Limb (tissue), 2 donors: ENCODE results near the gene LTF.
A peak's percentile ranks its signal among the peaks of the same experiment; 100 is the strongest.
"Not testable (repeated sequence)": the region's sequence is repeated elsewhere in the genome, so short reads cannot be mapped to it uniquely, and the experiment has no call there.

Experiments used
- DNase-seq, 2 donors: peaks; one replicate each; pipeline ENCODE4 v3.0.0-alpha.2; 2016; ENCODE audit errors: extremely low spot score in 2 of 2

The LTF gene

GRCh38 chr3:46464326-46465195 lies at the start of gene LTF:
LTF (minus strand) TSS chr3:46464905; CDS start chr3:46464867, 38 bp downstream.
- DNase-seq = no peak

GRCh38 chr3:46512191-46512749 lies 47.6 kb upstream of the LTF start:
- no peak for DNase-seq

- no peak for DNase-seq
Observed at GRCh38 chr3:46509661-46510187, 45.0 kb upstream of the LTF start.

- no peak for DNase-seq
Observed at GRCh38 chr3:46508850-46509591, 44.3 kb upstream of the LTF start.

- DNase-seq = no peak
Observed at GRCh38 chr3:46506526-46506925, 41.8 kb upstream of the LTF start.

GRCh38 chr3:46505953-46506352 lies 41.2 kb upstream of the LTF start:
- no peak for DNase-seq

- no peak for DNase-seq
Observed at GRCh38 chr3:46504789-46505188, 40.1 kb upstream of the LTF start.

- DNase-seq = peak in 1 of 2 donors; percentile 38
Observed at GRCh38 chr3:46503200-46503874, 38.6 kb upstream of the LTF start.

GRCh38 chr3:46501702-46502101 lies 37.0 kb upstream of the LTF start:
- no peak for DNase-seq

GRCh38 chr3:46500656-46501635 lies 36.2 kb upstream of the LTF start:
- DNase-seq = no peak

- DNase-seq = no peak
Observed at GRCh38 chr3:46498916-46499519, 34.3 kb upstream of the LTF start.

GRCh38 chr3:46497556-46498265 lies 33.0 kb upstream of the LTF start, which contains the start of gene RTP3:
RTP3 (plus strand) TSS chr3:46497976; CDS start chr3:46498063, 87 bp downstream.
- no peak for DNase-seq

GRCh38 chr3:46496746-46497555 lies 32.2 kb upstream of the LTF start:
- DNase-seq = no peak

GRCh38 chr3:46495901-46496456 lies 31.3 kb upstream of the LTF start:
- no peak for DNase-seq

GRCh38 chr3:46494491-46494890 lies 29.8 kb upstream of the LTF start:
- DNase-seq = not testable (repeated sequence)

- DNase-seq = no peak
Observed at GRCh38 chr3:46492890-46493547, 28.3 kb upstream of the LTF start.
